Lower leg skin (tissue), 4 donors: Measurements from ENCODE around the gene ZNF575. TPM values are rescaled to one million over a fixed set of nuclear protein-coding genes. Genes with fewer than 3 reads are reported as not detected.

Experiments
- DNase-seq, 2 donors: peaks; one replicate each; pipeline ENCODE4 v3.0.0-alpha.2; 2019; ENCODE audit warnings: low spot score in 2 of 2
- H3K4me3 ChIP-seq: fragments of 200-600 bp; sonication (generic); 2 replicates; pipeline ENCODE4 v1.5.1; 2017; ENCODE audit warnings: mild to moderate bottlenecking, low read depth; ENCODE audit not compliant: poor library complexity, severe bottlenecking
- CTCF ChIP-seq, 3 donors: fragments of 450-650 bp; IDR thresholded peaks; one replicate each; pipeline ENCODE4 v1.5.1; 2016; ENCODE audit warnings: antibody characterized with exemption in 3 of 3, mild to moderate bottlenecking in 3 of 3, moderate library complexity in 2 of 3
- POLR2A ChIP-seq, 2 donors: fragments of 450-650 bp; IDR thresholded peaks; one replicate each; pipeline ENCODE4 v1.6.1; 2016 to 2017; ENCODE audit warnings: antibody characterized with exemption in 2 of 2, mild to moderate bottlenecking in 1 of 2, moderate library complexity in 1 of 2
- WGBS, 2 donors: methylation state at CpG; one replicate each; pipeline ENCODE4 v1.1.5; 2018; 5-methylcytosine and 5-hydroxymethylcytosine counted together
- intact Hi-C: fragments of 100-400 bp; cut with DNase I; formaldehyde crosslinking; loops from one replicate; pipeline ENCODE4 v1.15.0; 2023; ENCODE audit warnings: low total_unique reads
- total RNA-seq, 4 donors: library from RNA; depleted of rRNA; stranded (reverse); fragments of >200 nt; gene quantifications; one replicate each; pipeline ENCODE4 v1.1.0, GENCODE V29; 2016

Gene ZNF575
- total RNA-seq, 4 donors from 2014 or later = 0.42 to 0.94 (median 0.88) TPM; not detected in 1

- WGBS, 2 donors = 89 to 90% methylated on average over 3 of the region's 3 CpGs
- DNase-seq = no peak
- TF ChIP-seq CTCF (IDR thresholded peaks at IDR 0.05) (no peak), POLR2A (IDR thresholded peaks at IDR 0.05) (no peak)
- no peak overlapping the region for H3K4me3 ChIP-seq
- intact Hi-C loops = no loop called here
Measured at GRCh38 chr19:43499042-43499441, 33.9 kb upstream of the ZNF575 start.

- intact Hi-C loops = no loop called here
Measured at GRCh38 chr19:43501661-43502418, 31.1 kb upstream of the ZNF575 start.

GRCh38 chr19:43502419-43502976 is 30.5 kb upstream of the ZNF575 start:
- DNase-seq = no peak
- no peak overlapping the region for H3K4me3 ChIP-seq
- intact Hi-C loops = no loop called here
- TF ChIP-seq POLR2A (IDR thresholded peaks at IDR 0.05) (no peak), CTCF (IDR thresholded peaks at IDR 0.05) (no peak)
- WGBS, 2 donors = 86 to 90% methylated on average over 23 of the region's 23 CpGs

More at GRCh38 chr19:43501661-43502418, 31.1 kb upstream of the ZNF575 start:
- H3K4me3 ChIP-seq = no peak overlapping the region
- DNase-seq = no peak
- TF ChIP-seq POLR2A (IDR thresholded peaks at IDR 0.05) (no peak), CTCF (IDR thresholded peaks at IDR 0.05) (no peak)
- WGBS, 2 donors = 74 to 82% methylated on average over 43 of the region's 43 CpGs

DNA sequence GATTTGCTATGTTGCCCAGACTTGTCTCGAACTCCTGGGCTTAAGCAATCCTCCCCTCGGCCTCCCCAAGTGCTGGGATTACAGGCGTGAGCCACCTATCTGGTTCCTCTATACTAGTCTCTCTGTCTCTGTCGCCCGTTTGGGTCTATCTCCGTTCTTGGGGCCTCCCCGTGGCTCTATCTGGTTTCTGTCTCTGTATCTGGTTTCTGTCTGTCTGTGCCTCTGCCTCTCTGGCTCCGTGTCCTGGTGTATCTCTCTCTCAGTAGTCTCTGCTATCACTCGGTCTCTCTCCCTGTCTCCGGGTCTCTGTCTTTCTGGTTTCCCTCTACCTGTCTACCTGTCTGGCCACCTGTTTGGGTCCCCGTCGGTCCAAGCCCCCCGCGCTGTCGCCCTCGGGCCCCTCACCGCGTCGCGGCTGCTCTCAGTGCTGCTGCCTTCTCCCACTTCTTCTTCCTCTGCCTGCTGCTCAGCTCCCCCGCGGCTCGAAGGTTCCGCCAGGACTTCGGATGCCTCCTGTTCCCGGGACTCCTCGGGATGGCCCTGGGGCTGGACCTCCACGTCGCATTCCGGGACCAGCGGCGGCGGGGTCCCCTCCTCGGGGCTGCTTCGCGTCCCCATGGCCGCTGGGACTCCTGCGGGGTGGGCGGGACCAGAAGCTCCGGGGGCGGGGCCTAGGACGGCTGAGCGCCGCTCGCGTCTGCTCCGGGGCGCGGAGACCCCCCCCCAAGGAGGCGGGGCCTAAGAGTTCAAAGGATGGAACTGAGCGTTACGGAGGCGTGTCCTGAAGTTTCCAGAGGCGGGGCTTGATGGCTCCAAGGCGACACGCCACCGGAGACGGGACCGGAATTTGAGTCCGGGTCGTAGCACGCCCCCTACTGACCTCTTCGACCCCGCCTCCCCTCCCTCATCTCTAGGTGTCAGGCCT is 29.2 kb upstream of the ZNF575 start:
- 0 to 1% methylated on average over 58 to 64 of the region's 64 CpGs for WGBS, 2 donors
- TF ChIP-seq CTCF (IDR thresholded peaks at IDR 0.05) (no peak), POLR2A (IDR thresholded peaks at IDR 0.05) (no peak)
- intact Hi-C loops = no loop called here
- peak overlapping the region; percentile 84 for H3K4me3 ChIP-seq
- DNase-seq = peak; percentile 97 to 99

DNA sequence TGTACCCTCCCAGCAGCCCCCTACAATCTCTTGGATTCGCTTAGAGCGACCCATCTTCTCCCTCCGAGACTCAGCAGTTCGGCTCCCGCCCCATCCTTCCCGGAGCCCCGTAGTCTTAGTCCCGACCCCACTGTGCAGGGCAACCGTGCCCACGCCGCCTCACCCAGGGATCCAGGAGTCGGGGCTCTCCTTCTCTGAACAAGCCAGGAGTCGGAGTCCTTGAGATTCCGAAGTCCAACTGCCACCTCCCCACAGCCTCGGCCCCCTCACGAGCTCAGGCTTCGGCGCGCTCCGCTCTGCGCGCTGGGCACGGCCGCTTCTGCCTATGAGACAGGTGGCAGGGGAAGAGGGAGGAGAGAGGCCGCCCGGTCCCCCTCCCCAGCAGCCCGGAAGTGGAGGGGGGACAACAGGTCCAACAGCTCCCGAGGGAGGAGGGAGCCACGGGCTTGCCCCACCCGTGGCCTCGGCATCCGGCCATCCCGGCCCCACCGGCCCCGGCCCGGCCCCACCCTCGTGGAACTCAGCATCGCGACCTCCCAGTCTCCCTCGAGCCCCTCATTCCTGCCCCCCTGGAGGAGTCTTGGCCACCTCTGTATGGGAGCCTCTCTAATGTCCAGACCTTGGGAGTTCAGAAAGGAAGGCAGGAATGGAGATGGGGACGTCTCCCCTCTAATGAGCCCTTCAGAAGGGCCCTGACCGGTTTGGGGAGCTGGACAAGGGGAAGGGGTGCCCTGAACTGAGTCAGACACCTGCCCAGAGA is 28.4 kb upstream of the ZNF575 start, which contains the start of gene PHLDB3:
Gene PHLDB3, minus strand, starts transcription at position 321 of the 760 bp plus-strand sequence. CDS start 628 bp downstream, outside the sequence.
- intact Hi-C loops = no loop called here
- 3 to 8% methylated on average over 14 to 34 of the region's 42 CpGs for WGBS, 2 donors
- TF ChIP-seq POLR2A (IDR thresholded peaks at IDR 0.05) (no peak), CTCF (IDR thresholded peaks at IDR 0.05) (no peak)
- DNase-seq = peak in 1 of 2 donors; percentile 92
- H3K4me3 ChIP-seq = peak within 1 kb of the TSS; percentile 84
